Thyroid gland (tissue), 4 donors: ENCODE results near the gene EEIG2.
"Not testable (repeated sequence)": the region's sequence is repeated elsewhere in the genome, so short reads cannot be mapped to it uniquely, and the experiment has no call there.

Experiments used
- CTCF ChIP-seq, 6 experiments: fragments of 200-600 bp in 3 of 6; fragments of 450-650 bp in 3 of 6; sonication (generic) in 3 of 6; IDR thresholded peaks; one replicate each; pipeline ENCODE4 v1.5.1; 2016 to 2019; ENCODE audit warnings: antibody characterized with exemption in 6 of 6, mild to moderate bottlenecking in 2 of 6, inconsistent platforms in 1 of 6, moderate library complexity in 1 of 6
- POLR2A ChIP-seq, 2 donors: fragments of 450-650 bp; IDR thresholded peaks; one replicate each; pipeline ENCODE4 v1.6.1; 2017; ENCODE audit warnings: antibody characterized with exemption in 2 of 2, mild to moderate bottlenecking in 2 of 2, moderate library complexity in 1 of 2

GRCh38 chr1:108536791-108537190, 23.1 kb upstream of the EEIG2 start:
- TF ChIP-seq CTCF, POLR2A (IDR thresholded peaks at IDR 0.05): not testable (repeated sequence)
